HL-60 (cell line): ENCODE measurements around the gene TSPAN11.

ENCODE experiments used
- GABPA ChIP-seq: IDR thresholded peaks from 2 replicates; pipeline ENCODE4 v1.6.1; 2012; ENCODE audit warnings: low read depth
- POLR2AphosphoS5 ChIP-seq: IDR thresholded peaks from 2 replicates; pipeline ENCODE4 v1.6.1; 2012; ENCODE audit warnings: low read depth
- TF ChIP-seq, protein P1 (sequence below): IDR thresholded peaks from one replicate; pipeline ENCODE4 v1.5.1; 2011; ENCODE audit warnings: low read length, control low read depth, inconsistent platforms; ENCODE audit not compliant: insufficient read depth
- TF ChIP-seq, protein P2 (sequence below): IDR thresholded peaks from 2 replicates; pipeline ENCODE4 v1.6.1; 2012; ENCODE audit warnings: low read depth; ENCODE audit not compliant: insufficient replicate concordance

DNA sequence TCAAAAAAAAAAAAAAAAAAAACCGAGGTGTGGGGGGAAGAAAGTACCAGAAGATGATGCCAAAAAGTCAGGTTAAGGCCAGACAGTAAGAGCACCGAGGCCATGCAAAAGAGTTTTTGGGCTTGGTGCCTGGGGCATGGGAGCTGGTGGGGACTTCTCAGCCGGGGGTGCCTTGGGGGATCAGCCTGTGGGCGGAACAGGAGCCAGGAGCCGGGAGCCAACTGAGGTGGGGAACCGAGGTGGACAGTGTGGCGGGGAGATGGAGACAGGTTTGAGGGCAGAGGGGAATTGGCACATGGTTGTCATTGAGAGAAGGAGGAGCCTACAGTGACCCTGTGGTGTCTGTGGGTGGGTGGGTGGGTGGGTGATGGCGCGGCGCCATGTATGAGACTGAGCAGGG, 33.2 kb downstream of the TSPAN11 start:
- TF ChIP-seq, protein P1, sequence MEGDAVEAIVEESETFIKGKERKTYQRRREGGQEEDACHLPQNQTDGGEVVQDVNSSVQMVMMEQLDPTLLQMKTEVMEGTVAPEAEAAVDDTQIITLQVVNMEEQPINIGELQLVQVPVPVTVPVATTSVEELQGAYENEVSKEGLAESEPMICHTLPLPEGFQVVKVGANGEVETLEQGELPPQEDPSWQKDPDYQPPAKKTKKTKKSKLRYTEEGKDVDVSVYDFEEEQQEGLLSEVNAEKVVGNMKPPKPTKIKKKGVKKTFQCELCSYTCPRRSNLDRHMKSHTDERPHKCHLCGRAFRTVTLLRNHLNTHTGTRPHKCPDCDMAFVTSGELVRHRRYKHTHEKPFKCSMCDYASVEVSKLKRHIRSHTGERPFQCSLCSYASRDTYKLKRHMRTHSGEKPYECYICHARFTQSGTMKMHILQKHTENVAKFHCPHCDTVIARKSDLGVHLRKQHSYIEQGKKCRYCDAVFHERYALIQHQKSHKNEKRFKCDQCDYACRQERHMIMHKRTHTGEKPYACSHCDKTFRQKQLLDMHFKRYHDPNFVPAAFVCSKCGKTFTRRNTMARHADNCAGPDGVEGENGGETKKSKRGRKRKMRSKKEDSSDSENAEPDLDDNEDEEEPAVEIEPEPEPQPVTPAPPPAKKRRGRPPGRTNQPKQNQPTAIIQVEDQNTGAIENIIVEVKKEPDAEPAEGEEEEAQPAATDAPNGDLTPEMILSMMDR, result no peak
- TF ChIP-seq POLR2AphosphoS5, result no peak
- no peak for TF ChIP-seq GABPA
- TF ChIP-seq, protein P2, sequence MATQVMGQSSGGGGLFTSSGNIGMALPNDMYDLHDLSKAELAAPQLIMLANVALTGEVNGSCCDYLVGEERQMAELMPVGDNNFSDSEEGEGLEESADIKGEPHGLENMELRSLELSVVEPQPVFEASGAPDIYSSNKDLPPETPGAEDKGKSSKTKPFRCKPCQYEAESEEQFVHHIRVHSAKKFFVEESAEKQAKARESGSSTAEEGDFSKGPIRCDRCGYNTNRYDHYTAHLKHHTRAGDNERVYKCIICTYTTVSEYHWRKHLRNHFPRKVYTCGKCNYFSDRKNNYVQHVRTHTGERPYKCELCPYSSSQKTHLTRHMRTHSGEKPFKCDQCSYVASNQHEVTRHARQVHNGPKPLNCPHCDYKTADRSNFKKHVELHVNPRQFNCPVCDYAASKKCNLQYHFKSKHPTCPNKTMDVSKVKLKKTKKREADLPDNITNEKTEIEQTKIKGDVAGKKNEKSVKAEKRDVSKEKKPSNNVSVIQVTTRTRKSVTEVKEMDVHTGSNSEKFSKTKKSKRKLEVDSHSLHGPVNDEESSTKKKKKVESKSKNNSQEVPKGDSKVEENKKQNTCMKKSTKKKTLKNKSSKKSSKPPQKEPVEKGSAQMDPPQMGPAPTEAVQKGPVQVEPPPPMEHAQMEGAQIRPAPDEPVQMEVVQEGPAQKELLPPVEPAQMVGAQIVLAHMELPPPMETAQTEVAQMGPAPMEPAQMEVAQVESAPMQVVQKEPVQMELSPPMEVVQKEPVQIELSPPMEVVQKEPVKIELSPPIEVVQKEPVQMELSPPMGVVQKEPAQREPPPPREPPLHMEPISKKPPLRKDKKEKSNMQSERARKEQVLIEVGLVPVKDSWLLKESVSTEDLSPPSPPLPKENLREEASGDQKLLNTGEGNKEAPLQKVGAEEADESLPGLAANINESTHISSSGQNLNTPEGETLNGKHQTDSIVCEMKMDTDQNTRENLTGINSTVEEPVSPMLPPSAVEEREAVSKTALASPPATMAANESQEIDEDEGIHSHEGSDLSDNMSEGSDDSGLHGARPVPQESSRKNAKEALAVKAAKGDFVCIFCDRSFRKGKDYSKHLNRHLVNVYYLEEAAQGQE, result no peak
